A673 (cell line): ENCODE results near the gene PRR15.

Source experiments
- EZH2 ChIP-seq: fragments of 200-600 bp; sonication (generic); IDR thresholded peaks from 2 replicates; pipeline ENCODE4 v1.6.1; 2017; ENCODE audit warnings: borderline replicate concordance, low read depth, mild to moderate bottlenecking, mixed read lengths, antibody characterized with exemption, low read length; ENCODE audit not compliant: poor library complexity, severe bottlenecking
- TF ChIP-seq, protein P1 (sequence below): fragments of 300-800, 200-600 bp; sonication (generic); conservative IDR thresholded peaks from 2 replicates; pipeline ENCODE4 v1.5.1; 2017; ENCODE audit warnings: low read depth, mild to moderate bottlenecking, antibody characterized with exemption, low read length, moderate library complexity, mixed read lengths

DNA sequence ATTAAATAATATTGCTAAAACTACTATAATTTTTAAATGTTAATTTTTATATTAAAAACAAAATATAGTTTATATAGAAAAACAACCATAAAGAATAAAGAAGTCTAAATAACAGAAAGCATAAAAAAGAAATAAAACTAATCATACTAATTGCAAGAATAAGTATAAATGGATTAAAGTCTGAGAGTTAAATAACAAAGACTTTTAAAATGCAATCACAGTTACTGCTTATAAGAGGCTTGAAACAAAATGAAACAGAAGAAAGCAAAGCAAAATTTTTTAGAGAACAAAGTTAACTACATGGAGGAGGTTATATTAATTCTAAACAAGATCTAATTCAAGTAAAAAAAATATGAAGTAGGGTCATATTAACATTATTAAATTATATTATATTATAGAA lies 41.1 kb downstream of the PRR15 start:
- TF ChIP-seq, protein P1, sequence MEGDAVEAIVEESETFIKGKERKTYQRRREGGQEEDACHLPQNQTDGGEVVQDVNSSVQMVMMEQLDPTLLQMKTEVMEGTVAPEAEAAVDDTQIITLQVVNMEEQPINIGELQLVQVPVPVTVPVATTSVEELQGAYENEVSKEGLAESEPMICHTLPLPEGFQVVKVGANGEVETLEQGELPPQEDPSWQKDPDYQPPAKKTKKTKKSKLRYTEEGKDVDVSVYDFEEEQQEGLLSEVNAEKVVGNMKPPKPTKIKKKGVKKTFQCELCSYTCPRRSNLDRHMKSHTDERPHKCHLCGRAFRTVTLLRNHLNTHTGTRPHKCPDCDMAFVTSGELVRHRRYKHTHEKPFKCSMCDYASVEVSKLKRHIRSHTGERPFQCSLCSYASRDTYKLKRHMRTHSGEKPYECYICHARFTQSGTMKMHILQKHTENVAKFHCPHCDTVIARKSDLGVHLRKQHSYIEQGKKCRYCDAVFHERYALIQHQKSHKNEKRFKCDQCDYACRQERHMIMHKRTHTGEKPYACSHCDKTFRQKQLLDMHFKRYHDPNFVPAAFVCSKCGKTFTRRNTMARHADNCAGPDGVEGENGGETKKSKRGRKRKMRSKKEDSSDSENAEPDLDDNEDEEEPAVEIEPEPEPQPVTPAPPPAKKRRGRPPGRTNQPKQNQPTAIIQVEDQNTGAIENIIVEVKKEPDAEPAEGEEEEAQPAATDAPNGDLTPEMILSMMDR = no peak
- TF ChIP-seq EZH2 = no peak
